GM19452 (cell line): Measurements from ENCODE around the gene ANTXRL.
"Not testable (repeated sequence)": the region's sequence is repeated elsewhere in the genome, so short reads cannot be mapped to it uniquely, and the experiment has no call there.

ENCODE experiments used
- ATAC-seq: cut with Tn5 transposase; IDR thresholded peaks from one replicate; pipeline ENCODE4 v1.9.1; 2021; ENCODE audit not compliant: unreplicated experiment

Gene ANTXRL

GRCh38 chr10:46254007-46254383, 32.8 kb upstream of the ANTXRL start:
- no peak for ATAC-seq

- ATAC-seq: no peak
These were observed 32.3 kb upstream of the ANTXRL start for GRCh38 chr10:46254467-46254866.

GRCh38 chr10:46255210-46255609, 31.6 kb upstream of the ANTXRL start:
- not testable (repeated sequence) for ATAC-seq

- no peak for ATAC-seq
These were observed 30.7 kb upstream of the ANTXRL start for GRCh38 chr10:46255801-46256747.

GRCh38 chr10:46257099-46257498, 29.7 kb upstream of the ANTXRL start:
- no peak for ATAC-seq

GRCh38 chr10:46262906-46263560, 23.8 kb upstream of the ANTXRL start:
- ATAC-seq: not testable (repeated sequence)

GRCh38 chr10:46263831-46264268, 22.9 kb upstream of the ANTXRL start:
- no peak for ATAC-seq

- no peak for ATAC-seq
These were observed 22.5 kb upstream of the ANTXRL start for GRCh38 chr10:46264336-46264735.

- ATAC-seq: no peak
These were observed 21.9 kb upstream of the ANTXRL start for GRCh38 chr10:46264737-46265368.

GRCh38 chr10:46265566-46266305, 21.1 kb upstream of the ANTXRL start:
- not testable (repeated sequence) for ATAC-seq

- no peak for ATAC-seq
These were observed 20.4 kb upstream of the ANTXRL start for GRCh38 chr10:46266306-46266985.

- ATAC-seq: no peak
These were observed 19.4 kb upstream of the ANTXRL start for GRCh38 chr10:46267132-46267985.

GRCh38 chr10:46268076-46268881, 18.5 kb upstream of the ANTXRL start:
- ATAC-seq: no peak

- not testable (repeated sequence) for ATAC-seq
These were observed 17.2 kb upstream of the ANTXRL start for GRCh38 chr10:46269554-46270053.

- ATAC-seq: no peak
These were observed 16.5 kb upstream of the ANTXRL start for GRCh38 chr10:46270086-46270811.

GRCh38 chr10:46270963-46271530, 15.8 kb upstream of the ANTXRL start:
- not testable (repeated sequence) for ATAC-seq

GRCh38 chr10:46271795-46272499, 14.8 kb upstream of the ANTXRL start:
- ATAC-seq: not testable (repeated sequence)
